ENCODE results near the gene KDM4B.

The KDM4B gene

GRCh38 chr19:5067678-5068077, 98.8 kb downstream of the KDM4B start:
- DNase-seq (ENCODE audit: low read depth in 1 of 2, low spot score in 1 of 2): no peak

- DNase-seq (ENCODE audit: low read depth in 1 of 2, low spot score in 1 of 2): no peak
These were observed 99.5 kb downstream of the KDM4B start for GRCh38 chr19:5068233-5069072.

- no peak for DNase-seq (ENCODE audit: low read depth in 1 of 2, low spot score in 1 of 2)
These were observed 101.4 kb downstream of the KDM4B start for GRCh38 chr19:5070331-5070730.

- DNase-seq (ENCODE audit: low read depth in 1 of 2, low spot score in 1 of 2): no peak
These were observed 102.0 kb downstream of the KDM4B start for GRCh38 chr19:5070930-5071329.

GRCh38 chr19:5071579-5071978, 102.7 kb downstream of the KDM4B start:
- no peak for DNase-seq (ENCODE audit: low read depth in 1 of 2, low spot score in 1 of 2)

GRCh38 chr19:5072115-5072514, 103.2 kb downstream of the KDM4B start:
- DNase-seq (ENCODE audit: low read depth in 1 of 2, low spot score in 1 of 2): no peak

- no peak for DNase-seq (ENCODE audit: low read depth in 1 of 2, low spot score in 1 of 2)
These were observed 104.4 kb downstream of the KDM4B start for GRCh38 chr19:5073153-5073844.

- no peak for DNase-seq (ENCODE audit: low read depth in 1 of 2, low spot score in 1 of 2)
These were observed 105.5 kb downstream of the KDM4B start for GRCh38 chr19:5074407-5074806.

- DNase-seq (ENCODE audit: low read depth in 1 of 2, low spot score in 1 of 2): no peak
These were observed 106.0 kb downstream of the KDM4B start for GRCh38 chr19:5074830-5075394.

- no peak for DNase-seq (ENCODE audit: low read depth in 1 of 2, low spot score in 1 of 2)
These were observed 106.7 kb downstream of the KDM4B start for GRCh38 chr19:5075597-5075996.

- no peak for DNase-seq (ENCODE audit: low read depth in 1 of 2, low spot score in 1 of 2)
These were observed 107.7 kb downstream of the KDM4B start for GRCh38 chr19:5076440-5077208.

- no peak for DNase-seq (ENCODE audit: low read depth in 1 of 2, low spot score in 1 of 2)
These were observed 108.2 kb downstream of the KDM4B start for GRCh38 chr19:5077209-5077515.

- DNase-seq (ENCODE audit: low read depth in 1 of 2, low spot score in 1 of 2): no peak
These were observed 109.3 kb downstream of the KDM4B start for GRCh38 chr19:5078182-5078581.

- no peak for DNase-seq (ENCODE audit: low read depth in 1 of 2, low spot score in 1 of 2)
These were observed 109.8 kb downstream of the KDM4B start for GRCh38 chr19:5078666-5079065.

- no peak for DNase-seq (ENCODE audit: low read depth in 1 of 2, low spot score in 1 of 2)
These were observed 110.3 kb downstream of the KDM4B start for GRCh38 chr19:5079071-5079774.

GRCh38 chr19:5080030-5080654, 111.2 kb downstream of the KDM4B start:
- DNase-seq (ENCODE audit: low read depth in 1 of 2, low spot score in 1 of 2): no peak

GRCh38 chr19:5080809-5081208, 111.9 kb downstream of the KDM4B start:
- DNase-seq (ENCODE audit: low read depth in 1 of 2, low spot score in 1 of 2): no peak

GRCh38 chr19:5081443-5082161, 112.7 kb downstream of the KDM4B start:
- no peak for DNase-seq (ENCODE audit: low read depth in 1 of 2, low spot score in 1 of 2)

- no peak for DNase-seq (ENCODE audit: low read depth in 1 of 2, low spot score in 1 of 2)
These were observed 114.6 kb downstream of the KDM4B start for GRCh38 chr19:5083547-5083965.

- no peak for DNase-seq (ENCODE audit: low read depth in 1 of 2, low spot score in 1 of 2)
These were observed 116.7 kb downstream of the KDM4B start for GRCh38 chr19:5085566-5085965.

Data from activated T-helper 1 cell treated with anti-CD3 and anti-CD28 coated beads, Interleukin-2, amount 50 U/mL, for 16 hours (primary cell).